HCT116 (cell line): Measurements from ENCODE around the gene DLG2. TPM values are rescaled to one million over a fixed set of nuclear protein-coding genes. Genes with fewer than 3 reads are reported as not detected.

Source experiments
- ATAC-seq: fragments of 200-7000 bp; cut with Tn5 transposase; 2 replicates; pipeline ENCODE4 v1.9.1; 2020; ENCODE audit warnings: mild to moderate bottlenecking, moderate library complexity
- BruUV-seq: library from RNA; stranded (reverse); fragments of 400-500 nt; replicated peaks from 2 replicates; lab custom pipeline; 2021; lab: Mats Ljungman, UMichigan
- CTCF ChIA-PET: fragments of 300-600 bp; sonication (Branson Sonifier 250); formaldehyde crosslinking; loops from one replicate; lab custom pipeline; 2021; ENCODE audit warnings: antibody characterized with exemption; lab: Charles Lee
- POLR2A ChIA-PET: fragments of 300-600, 350-600 bp; sonication (Branson Sonifier 250); formaldehyde crosslinking; loops from one replicate; lab custom pipeline; 2021; ENCODE audit warnings: antibody characterized with exemption; lab: Charles Lee
- RAD21 ChIA-PET, 2 experiments: fragments of 300-600 bp; sonication (Branson Sonifier 250); formaldehyde crosslinking; loops; one replicate each; lab custom pipeline; 2023; ENCODE audit warnings: low total read pairs in 2 of 2; ENCODE audit not compliant: uncharacterized antibody in 2 of 2, unreplicated experiment in 2 of 2, low non-redundant PET in 1 of 2; lab: Charles Lee
- DNase-seq: peaks from one replicate; pipeline ENCODE4 v3.0.0-alpha.2; 2010; ENCODE audit warnings: low read depth, low spot score
- H2AFZ ChIP-seq: fragments of 200-600 bp; shearing (Covaris generic), sonication (generic); 2 replicates; pipeline ENCODE4 v1.6.1; 2017; ENCODE audit warnings: low read depth, mixed run types, mixed read lengths, antibody characterized with exemption, low read length; ENCODE audit not compliant: poor library complexity, severe bottlenecking
- H3K27ac ChIP-seq: 2 replicates; pipeline ENCODE4 v1.5.1; 2012; ENCODE audit warnings: low read depth, low read length
- H3K27me3 ChIP-seq: fragments of 200-600 bp; sonication (generic); 2 replicates; pipeline ENCODE4 v1.6.1; 2016; ENCODE audit warnings: mixed run types, low read length, mixed read lengths; ENCODE audit not compliant: insufficient read depth
- H3K36me3 ChIP-seq, 2 experiments: fragments of 200-500 bp in 1 of 2; fragments of 200-600 bp in 1 of 2; sonication (Bioruptor generic) in 1 of 2; sonication (generic) in 1 of 2; 2 replicates each; pipeline versions ENCODE4 v1.5.1 to v1.6.1; 2014 to 2016; ENCODE audit warnings: low read length in 2 of 2, inconsistent platforms in 1 of 2, mixed read lengths in 1 of 2, mixed run types in 1 of 2; ENCODE audit not compliant: insufficient read depth in 2 of 2, control insufficient read depth in 1 of 2
- H3K4me1 ChIP-seq, 2 experiments: fragments of 200-600 bp in 1 of 2; sonication (generic) in 1 of 2; 2 replicates each; pipeline versions ENCODE4 v1.5.1 to v1.6.1; 2012 to 2017; ENCODE audit warnings: low read length in 2 of 2, inconsistent platforms in 1 of 2, mild to moderate bottlenecking in 1 of 2, mixed read lengths in 1 of 2, mixed run types in 1 of 2, moderate library complexity in 1 of 2; ENCODE audit not compliant: insufficient read depth in 2 of 2, control insufficient read depth in 1 of 2
- H3K4me2 ChIP-seq: fragments of 200-600 bp; sonication (generic); 2 replicates; pipeline ENCODE4 v1.6.1; 2017; ENCODE audit warnings: mixed run types, low read length, mixed read lengths
- H3K4me3 ChIP-seq, 2 experiments: fragments of 200-600 bp in 1 of 2; sonication (generic) in 1 of 2; replicated peaks in 1 of 2; 2 replicates each; pipeline ENCODE4 v1.5.1; 2011 to 2016; ENCODE audit warnings: low read length in 2 of 2, control low read depth in 1 of 2, low read depth in 1 of 2, mild to moderate bottlenecking in 1 of 2, mixed read lengths in 1 of 2, mixed run types in 1 of 2
- H3K79me2 ChIP-seq: fragments of 200-600 bp; sonication (generic); 2 replicates; pipeline ENCODE4 v1.6.1; 2017; ENCODE audit warnings: mild to moderate bottlenecking, mixed run types, low read length, moderate library complexity, mixed read lengths; ENCODE audit not compliant: insufficient read depth
- H3K9ac ChIP-seq: fragments of 200-600 bp; sonication (generic); 2 replicates; pipeline ENCODE4 v1.6.1; 2016; ENCODE audit warnings: low read length, mixed read lengths
- H3K9me2 ChIP-seq: fragments of 200-600 bp; sonication (generic), shearing (Covaris generic); 2 replicates; pipeline ENCODE4 v1.6.1; 2017; ENCODE audit warnings: mixed run types, mild to moderate bottlenecking, moderate library complexity; ENCODE audit not compliant: insufficient read depth
- H3K9me3 ChIP-seq, 2 experiments: fragments of 200-500 bp in 1 of 2; fragments of 200-600 bp in 1 of 2; sonication (Bioruptor generic) in 1 of 2; sonication (generic) in 1 of 2; 2 replicates each; pipeline ENCODE4 v1.6.1; 2014 to 2017; ENCODE audit warnings: low read length in 2 of 2, mixed read lengths in 2 of 2, inconsistent platforms in 1 of 2, low read depth in 1 of 2, mild to moderate bottlenecking in 1 of 2, mixed run types in 1 of 2, moderate library complexity in 1 of 2; ENCODE audit not compliant: control insufficient read depth in 1 of 2, insufficient read depth in 1 of 2
- H4K20me1 ChIP-seq: fragments of 200-600 bp; sonication (generic), shearing (Covaris generic); 2 replicates; pipeline ENCODE4 v1.6.1; 2017; ENCODE audit warnings: mixed run types, mild to moderate bottlenecking, moderate library complexity; ENCODE audit not compliant: insufficient read depth
- ATF3 ChIP-seq: IDR thresholded peaks from 2 replicates; pipeline ENCODE4 v1.6.1; 2012
- CEBPB ChIP-seq: IDR thresholded peaks from 2 replicates; pipeline ENCODE4 v1.6.1; 2012; ENCODE audit warnings: low read depth
- CTCF ChIP-seq, 3 experiments: fragments of 200-600 bp in 1 of 3; sonication (generic) in 1 of 3; IDR thresholded peaks in 2 of 3; conservative IDR thresholded peaks in 1 of 3; 2 replicates each; pipeline ENCODE4 v1.5.1; 2012 to 2017; ENCODE audit warnings: low read depth in 2 of 3, low read length in 2 of 3, antibody characterized with exemption in 1 of 3, borderline replicate concordance in 1 of 3, control low read depth in 1 of 3, mild to moderate bottlenecking in 1 of 3, mixed read lengths in 1 of 3, mixed run types in 1 of 3, moderate library complexity in 1 of 3; ENCODE audit not compliant: insufficient read depth in 1 of 3
- EGR1 ChIP-seq: IDR thresholded peaks from 2 replicates; pipeline ENCODE4 v1.6.1; 2012; ENCODE audit warnings: low read depth
- ELF1 ChIP-seq: IDR thresholded peaks from 2 replicates; pipeline ENCODE4 v1.6.1; 2012; ENCODE audit warnings: low read depth, borderline replicate concordance
- EZH2 ChIP-seq: fragments of 200-600 bp; sonication (generic); IDR thresholded peaks from 2 replicates; pipeline ENCODE4 v1.6.1; 2017; ENCODE audit warnings: antibody characterized with exemption, mixed run types
- EZH2phosphoT487 ChIP-seq: fragments of 200-600 bp; IDR thresholded peaks from 2 replicates; pipeline ENCODE4 v1.6.1; 2018; ENCODE audit warnings: antibody characterized with exemption, borderline replicate concordance
- JUND ChIP-seq: IDR thresholded peaks from 2 replicates; pipeline ENCODE4 v1.6.1; 2012
- POLR2A ChIP-seq: IDR thresholded peaks from 2 replicates; pipeline ENCODE4 v1.7.0; 2011; ENCODE audit warnings: borderline replicate concordance; ENCODE audit not compliant: insufficient read depth, insufficient read length; ENCODE audit errors: extremely low read depth
- POLR2AphosphoS5 ChIP-seq: IDR thresholded peaks from 2 replicates; pipeline ENCODE4 v1.6.1; 2011; ENCODE audit warnings: mild to moderate bottlenecking, low read depth, low read length, moderate library complexity
- RAD21 ChIP-seq: IDR thresholded peaks from 2 replicates; pipeline ENCODE4 v1.6.1; 2012; ENCODE audit warnings: low read depth, mild to moderate bottlenecking
- REST ChIP-seq: IDR thresholded peaks from 2 replicates; pipeline ENCODE4 v1.6.1; 2012; ENCODE audit warnings: low read depth
- SRF ChIP-seq: IDR thresholded peaks from 2 replicates; pipeline ENCODE4 v1.6.1; 2012; ENCODE audit warnings: low read depth
- ZFX ChIP-seq: fragments of 450-650 bp; IDR thresholded peaks from 2 replicates; pipeline ENCODE4 v1.6.1; 2017
- intact Hi-C: fragments of 100-400 bp; cut with micrococcal nuclease; formaldehyde crosslinking; loops from 2 replicates; pipeline ENCODE4 v1.10.0; 2022
- total RNA-seq: library from RNA; stranded (reverse); gene quantifications from one replicate; pipeline ENCODE4 v1.2.1, GENCODE V29; 2021; ENCODE audit not compliant: unreplicated experiment

The DLG2 gene
- total RNA-seq, 1 experiment from 2014 or later: 2.4 TPM

GRCh38 chr11:83609191-83609590 lies 2018.0 kb downstream of the DLG2 start:
- Histone ChIP-seq H3K4me2 (no peak overlapping the region), H3K36me3 (no peaks in the 10 kb centered on the region), H3K4me3 (no peak overlapping the region), H3K27me3 (peaks cover 15% of the 10 kb centered on the region), H3K27ac (no peak overlapping the region), H4K20me1 (no peaks in the 10 kb centered on the region), H3K4me1 (no peaks in the 10 kb centered on the region), H3K9me3 (no peaks in the 10 kb centered on the region), H3K9ac (no peak overlapping the region), H3K79me2 (no peaks in the 10 kb centered on the region), H3K9me2 (no peaks in the 10 kb centered on the region), H2AFZ (no peak overlapping the region)
- TF ChIP-seq EZH2 (no peak), RAD21 (no peak), CTCF (IDR thresholded peaks at IDR 0.05 in 2 of 3, conservative IDR thresholded peaks at IDR 0.05 in 1 of 3; ENCODE audit: borderline replicate concordance in 1 of 3, insufficient read depth in 1 of 3, low read depth in 2 of 3, low read length in 2 of 3) (no peak)
- DNase-seq (no peak), ATAC-seq (no peak)
- no TSS peak for BruUV-seq
- intact Hi-C loops: no loop called here
- CTCF ChIA-PET: no interaction called here
- RAD21 ChIA-PET: no interaction called here
- POLR2A ChIA-PET: no interaction called here

- no peak overlapping the region for H3K27ac ChIP-seq
- H3K4me1 ChIP-seq: no peaks in the 10 kb centered on the region
- ChIA-PET RAD21 (no interaction called here), POLR2A (no interaction called here), CTCF (no interaction called here)
- BruUV-seq: no TSS peak
- H4K20me1 ChIP-seq: no peaks in the 10 kb centered on the region
- H3K9me3 ChIP-seq: no peaks in the 10 kb centered on the region
- no peak overlapping the region for H2AFZ ChIP-seq
- no peaks in the 10 kb centered on the region for H3K79me2 ChIP-seq
- no peak overlapping the region for H3K4me3 ChIP-seq
- no peaks in the 10 kb centered on the region for H3K9me2 ChIP-seq
- no peak overlapping the region for H3K9ac ChIP-seq
- no peaks in the 10 kb centered on the region for H3K36me3 ChIP-seq
- peaks cover 9% of the 10 kb centered on the region for H3K27me3 ChIP-seq
- intact Hi-C loops: no loop called here
- no peak for ATAC-seq
- no peak overlapping the region for H3K4me2 ChIP-seq
- DNase-seq: no peak
- TF ChIP-seq JUND: no peak
- TF ChIP-seq POLR2AphosphoS5: no peak
- no peak for TF ChIP-seq ZFX
- TF ChIP-seq EZH2phosphoT487: no peak
- no peak for TF ChIP-seq EGR1
- TF ChIP-seq ELF1: no peak
- TF ChIP-seq ATF3: no peak
- TF ChIP-seq EZH2: no peak
- no peak for TF ChIP-seq SRF
- TF ChIP-seq POLR2A: no peak
- no peak for TF ChIP-seq CTCF (IDR thresholded peaks at IDR 0.05 in 2 of 3, conservative IDR thresholded peaks at IDR 0.05 in 1 of 3; ENCODE audit: borderline replicate concordance in 1 of 3, insufficient read depth in 1 of 3, low read depth in 2 of 3, low read length in 2 of 3)
- no peak for TF ChIP-seq REST
- no peak for TF ChIP-seq CEBPB
Measured at GRCh38 chr11:83608571-83608970, 2018.6 kb downstream of the DLG2 start.
